Superior temporal gyrus (tissue), 1 donor: Measurements from ENCODE around the gene CSF3R.

Source experiments
- DNase-seq: peaks from one replicate; pipeline ENCODE4 v3.0.0-alpha.2; 2016; ENCODE audit errors: extremely low spot score

CSF3R gene

GRCh38 chr1:36458910-36459309 is 23.8 kb downstream of the CSF3R start:
- no peak for DNase-seq

- no peak for DNase-seq
Observed at GRCh38 chr1:36457691-36458090, 25.0 kb downstream of the CSF3R start.

- no peak for DNase-seq
Observed at GRCh38 chr1:36456391-36456928, 26.3 kb downstream of the CSF3R start.

- no peak for DNase-seq
Observed at GRCh38 chr1:36455386-36455785, 27.3 kb downstream of the CSF3R start.

- no peak for DNase-seq
Observed at GRCh38 chr1:36453600-36454388, 28.9 kb downstream of the CSF3R start.

DNA sequence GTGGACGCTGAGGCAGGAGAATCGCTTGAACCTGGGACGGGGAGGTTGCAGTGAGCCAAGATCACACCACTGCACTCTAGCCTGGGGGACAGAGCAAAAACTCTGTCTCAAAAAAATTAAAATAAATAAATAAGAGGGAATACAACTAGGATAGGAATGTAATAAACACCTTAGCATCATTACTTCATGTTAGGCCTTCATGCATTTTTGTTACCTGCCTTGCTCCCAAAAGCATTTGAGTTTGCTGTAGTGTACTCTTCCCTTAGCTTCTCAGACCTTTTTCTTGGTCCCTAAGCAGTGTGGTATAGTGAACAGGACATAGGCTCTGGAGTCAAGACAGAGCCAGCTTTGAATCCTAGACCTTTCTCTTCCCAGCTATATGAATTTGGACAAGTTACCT is 29.7 kb downstream of the CSF3R start:
- DNase-seq, result no peak

- DNase-seq, result no peak
Observed at GRCh38 chr1:36450919-36451305, 31.8 kb downstream of the CSF3R start.

- DNase-seq, result peak; percentile 98
Observed at GRCh38 chr1:36450270-36450918, 32.3 kb downstream of the CSF3R start, which contains the start of gene OSCP1. Gene OSCP1, minus strand, starts transcription at chr1:36450451. Its CDS starts 82 bp downstream, at chr1:36450369.

- no peak for DNase-seq
Observed at GRCh38 chr1:36448530-36449056, 34.1 kb downstream of the CSF3R start.

DNA sequence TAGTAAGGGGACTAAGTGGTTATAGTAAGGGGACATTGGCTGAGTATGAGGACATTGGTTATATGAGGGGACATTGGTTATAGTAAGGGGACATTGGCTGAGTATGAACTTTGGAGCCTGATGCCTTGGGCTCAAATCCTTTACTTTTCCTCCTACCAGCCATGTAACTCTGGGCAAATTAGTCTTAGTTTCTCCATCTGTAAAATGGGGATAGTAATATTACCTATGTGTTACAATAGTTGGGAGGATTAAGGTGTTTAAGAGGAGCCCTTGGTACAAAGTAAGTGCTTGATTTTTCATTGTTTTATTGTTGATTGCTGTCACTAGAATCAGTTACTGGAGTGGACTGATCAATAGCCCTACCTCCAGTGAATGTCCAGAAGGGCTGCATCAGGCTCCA is 35.3 kb downstream of the CSF3R start:
- DNase-seq, result no peak

DNA sequence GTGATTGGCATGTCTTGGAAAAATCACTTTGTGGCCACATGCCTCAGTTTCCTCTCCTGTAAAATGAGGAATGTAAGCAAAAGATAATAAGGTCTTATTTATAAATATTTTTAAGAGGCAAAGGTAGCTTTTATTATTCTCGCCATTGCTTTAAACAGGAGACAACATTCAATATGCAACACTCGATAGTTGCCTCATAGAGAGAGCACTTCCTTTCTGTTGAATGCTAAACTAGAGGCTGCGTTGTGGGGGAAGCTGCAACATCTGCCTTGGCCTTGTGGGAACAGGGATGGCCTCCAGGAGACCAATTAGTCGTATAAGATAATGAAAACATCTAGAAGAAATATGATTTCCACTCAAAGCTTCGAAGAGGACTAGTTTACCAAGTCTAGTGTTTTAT is 36.0 kb downstream of the CSF3R start:
- DNase-seq, result no peak

DNA sequence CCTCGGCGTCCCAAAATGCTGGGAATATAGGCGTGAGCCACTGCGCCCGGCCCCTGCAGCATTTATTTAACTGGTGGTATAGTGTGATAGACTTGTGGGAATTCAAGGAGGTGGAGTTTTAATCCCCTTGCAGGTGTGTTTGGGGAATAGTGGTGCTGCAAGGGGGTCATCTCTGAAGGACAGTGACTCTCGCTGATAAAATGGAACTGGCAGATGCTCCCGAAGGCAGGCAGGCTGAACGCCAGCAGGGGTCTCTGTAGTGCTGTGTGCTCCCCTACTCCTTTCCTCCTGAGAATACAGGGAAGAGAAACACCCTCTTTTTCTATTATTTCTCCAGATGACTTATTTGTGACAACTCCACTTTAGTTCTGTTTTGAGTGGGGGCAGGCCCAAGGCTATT is 36.4 kb downstream of the CSF3R start:
- DNase-seq, result no peak

GRCh38 chr1:36443297-36443696 is 39.4 kb downstream of the CSF3R start:
- DNase-seq, result no peak

GRCh38 chr1:36442337-36442736 is 40.4 kb downstream of the CSF3R start:
- DNase-seq, result no peak

DNA sequence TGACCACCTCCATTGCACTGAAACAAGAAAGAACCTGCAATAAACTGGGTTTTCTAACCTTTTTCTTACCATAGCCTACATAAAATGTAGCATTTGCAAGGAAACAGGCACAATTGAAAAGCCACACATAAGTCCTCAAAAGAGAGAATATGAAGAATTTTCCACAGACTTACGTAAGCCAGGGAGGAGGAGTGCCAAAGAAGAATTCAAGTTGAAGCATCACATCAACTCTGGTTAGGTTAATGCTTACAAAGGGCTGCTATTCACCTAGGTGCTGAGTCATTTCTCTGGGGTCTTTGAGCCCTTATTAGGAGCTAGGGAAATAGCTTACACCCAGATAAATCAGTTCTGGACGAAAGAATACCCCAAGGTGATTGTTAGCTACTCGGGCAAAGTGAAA is 42.1 kb downstream of the CSF3R start:
- no peak for DNase-seq

GRCh38 chr1:36440044-36440443 is 42.7 kb downstream of the CSF3R start:
- DNase-seq, result no peak

DNA sequence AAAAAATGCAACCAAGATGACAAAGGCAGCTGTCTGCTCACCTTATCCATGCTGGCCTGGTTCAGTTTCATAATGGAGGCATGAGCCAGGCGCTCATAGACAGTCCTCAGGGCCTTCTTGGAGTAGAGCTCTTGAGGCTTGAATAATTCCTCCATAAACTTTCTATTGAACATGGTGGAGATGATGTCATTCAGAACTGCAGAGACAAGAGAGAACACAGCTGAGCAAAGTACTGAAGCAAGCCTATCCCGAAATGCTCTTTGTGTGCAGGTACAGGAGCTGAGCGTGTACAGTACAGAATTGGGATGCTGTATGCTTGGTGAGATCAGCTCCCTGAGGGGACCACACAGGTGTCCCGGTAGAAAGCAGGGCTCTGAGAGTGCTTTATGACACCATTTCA is 44.0 kb downstream of the CSF3R start:
- no peak for DNase-seq

GRCh38 chr1:36436821-36437220 is 45.9 kb downstream of the CSF3R start:
- DNase-seq, result no peak

DNA sequence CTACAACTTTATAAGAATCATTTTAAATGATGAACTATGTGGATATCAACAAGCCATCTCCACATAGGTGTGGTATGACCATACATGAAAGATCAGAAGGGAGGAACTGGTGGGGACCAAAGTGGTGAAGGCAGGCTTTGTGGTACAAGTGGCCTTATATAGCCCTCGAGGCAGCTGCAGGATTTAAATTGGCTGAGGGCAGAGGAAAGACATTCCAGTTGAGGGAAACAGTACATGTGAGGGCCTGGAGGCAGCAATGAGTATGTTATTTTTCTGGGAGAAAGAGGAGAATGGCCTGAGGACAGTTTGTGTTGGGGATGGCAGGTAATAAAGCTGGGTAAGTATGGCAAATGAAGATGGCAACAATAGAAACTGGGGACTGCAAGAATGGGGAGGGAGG is 49.6 kb downstream of the CSF3R start:
- no peak for DNase-seq

DNA sequence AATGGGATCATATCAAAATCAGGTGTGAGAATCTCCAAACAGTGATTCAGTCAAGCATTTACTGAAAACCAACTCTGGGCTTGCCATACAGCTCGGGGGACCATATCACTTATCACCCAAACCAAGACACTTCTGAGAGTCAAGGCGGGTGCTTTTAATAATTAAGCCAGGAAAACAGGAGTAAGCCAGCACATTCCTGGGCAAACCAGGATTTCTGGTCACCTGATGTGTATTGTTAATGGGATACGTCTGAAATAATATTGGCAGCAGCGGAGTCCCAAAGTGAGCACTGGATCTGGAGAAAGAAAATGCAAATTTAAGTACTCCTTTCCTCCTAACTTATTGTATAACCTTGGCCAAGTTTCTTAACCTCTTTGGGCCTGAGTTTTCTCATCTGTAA is 50.1 kb downstream of the CSF3R start:
- DNase-seq, result no peak

- DNase-seq, result no peak
Observed at GRCh38 chr1:36425791-36426190, 56.9 kb downstream of the CSF3R start.

- DNase-seq, result no peak
Observed at GRCh38 chr1:36421649-36422048, 61.1 kb downstream of the CSF3R start.

DNA sequence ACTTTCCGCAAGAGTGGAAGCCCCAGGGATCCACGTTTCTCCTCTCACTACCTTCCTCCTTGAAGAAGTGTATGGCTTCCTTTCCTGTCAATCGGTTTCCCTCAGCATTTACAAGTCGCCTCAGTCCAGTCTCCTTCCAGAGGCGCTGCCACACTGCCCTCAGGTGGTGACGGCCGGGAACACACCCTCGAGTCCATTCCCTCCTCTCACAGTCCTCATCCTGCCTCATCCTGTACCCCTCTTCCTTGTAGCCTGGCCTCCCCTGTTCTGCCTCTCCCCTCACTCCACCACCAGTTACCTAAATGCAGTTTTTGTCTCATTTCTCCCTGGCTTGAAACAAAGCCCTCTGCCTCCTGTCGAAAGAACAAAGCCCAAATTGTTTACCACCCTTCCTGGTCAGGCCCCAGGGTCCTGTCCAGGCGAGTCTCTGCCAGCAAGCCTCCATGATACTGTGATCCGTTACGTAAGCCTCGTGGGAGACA is 61.8 kb downstream of the CSF3R start:
- peak; percentile 92 for DNase-seq
